ENCODE data around the gene BACH2.

GRCh38 chr6:90226257-90226656 is 70.4 kb downstream of the BACH2 start:
- TF ChIP-seq CTCF (IDR thresholded peaks at IDR 0.05) (no peak), POLR2A (IDR thresholded peaks at IDR 0.05) (no peak)
